HepG2 (cell line): ENCODE data around the gene ADRM1. TPM values are rescaled to one million over a fixed set of nuclear protein-coding genes. Genes with fewer than 3 reads are reported as not detected.

Experiments
- FOXA1 ChIP-seq, 2 experiments: fragments of 450-650 bp in 1 of 2; sonication (generic) in 1 of 2; formaldehyde crosslinking in 1 of 2; IDR thresholded peaks; 2 replicates each; pipeline versions ENCODE4 v1.4.0 to v1.6.1; 2016 to 2020; ENCODE audit warnings: missing genetic modification reagents in 1 of 2
- HCFC1 ChIP-seq: fragments of 150-350 bp; IDR thresholded peaks from 2 replicates; pipeline ENCODE4 v1.6.1; 2014; ENCODE audit warnings: low read depth, low read length
- HIVEP1 ChIP-seq: sonication (generic); formaldehyde crosslinking; IDR thresholded peaks from 2 replicates; pipeline ENCODE4 v1.4.0; 2020; ENCODE audit warnings: mild to moderate bottlenecking, missing genetic modification reagents
- HNF4A ChIP-seq: sonication (generic); formaldehyde crosslinking; IDR thresholded peaks from 2 replicates; pipeline ENCODE4 v1.4.0; 2020; ENCODE audit warnings: missing genetic modification reagents
- JUND ChIP-seq: sonication (generic); formaldehyde crosslinking; IDR thresholded peaks from 2 replicates; pipeline ENCODE4 v1.8.0; 2022; ENCODE audit warnings: mild to moderate bottlenecking, missing genetic modification reagents
- NCOA5 ChIP-seq: sonication (generic); formaldehyde crosslinking; IDR thresholded peaks from 2 replicates; pipeline ENCODE4 v1.4.0; 2020; ENCODE audit warnings: missing genetic modification reagents
- NONO ChIP-seq, 2 experiments: fragments of 450-650 bp in 1 of 2; sonication (generic) in 1 of 2; formaldehyde crosslinking in 1 of 2; IDR thresholded peaks in 1 of 2; conservative IDR thresholded peaks in 1 of 2; 2 replicates each; pipeline versions ENCODE4 v1.6.1 to v1.8.0; 2017 to 2022; ENCODE audit warnings: mild to moderate bottlenecking in 1 of 2, missing genetic modification reagents in 1 of 2, moderate library complexity in 1 of 2
- SKI ChIP-seq: fragments of 450-650 bp; IDR thresholded peaks from one replicate; pipeline ENCODE4 v1.6.1; 2018; ENCODE audit warnings: mild to moderate bottlenecking; ENCODE audit not compliant: partially characterized antibody
- SNAPC2 ChIP-seq: sonication (generic); formaldehyde crosslinking; IDR thresholded peaks from 2 replicates; pipeline ENCODE4 v1.8.1; 2022; ENCODE audit warnings: mild to moderate bottlenecking, missing genetic modification reagents
- TP53 ChIP-seq: sonication (generic); formaldehyde crosslinking; conservative IDR thresholded peaks from 2 replicates; pipeline ENCODE4 v1.4.0; 2020; ENCODE audit warnings: missing genetic modification reagents
- ZBTB34 ChIP-seq: sonication (generic); formaldehyde crosslinking; IDR thresholded peaks from 2 replicates; pipeline ENCODE4 v1.8.0; 2022; ENCODE audit warnings: mild to moderate bottlenecking, missing genetic modification reagents
- ZKSCAN8 ChIP-seq: IDR thresholded peaks from 2 replicates; pipeline ENCODE4 v1.6.1; 2016; ENCODE audit warnings: borderline replicate concordance, missing genetic modification reagents, missing compliant biosample characterization
- ZNF326 ChIP-seq: sonication (generic); formaldehyde crosslinking; IDR thresholded peaks from 2 replicates; pipeline ENCODE4 v1.4.0; 2020; ENCODE audit warnings: missing genetic modification reagents, borderline replicate concordance
- ZNF335 ChIP-seq: sonication (generic); formaldehyde crosslinking; IDR thresholded peaks from 2 replicates; pipeline ENCODE4 v1.4.0; 2020; ENCODE audit warnings: missing genetic modification reagents
- ZNF549 ChIP-seq: sonication (generic); formaldehyde crosslinking; IDR thresholded peaks from 2 replicates; pipeline ENCODE4 v1.5.0; 2020; ENCODE audit warnings: missing genetic modification reagents
- ZXDC ChIP-seq: sonication (generic); formaldehyde crosslinking; IDR thresholded peaks from 2 replicates; pipeline ENCODE4 v1.5.0; 2020; ENCODE audit warnings: mild to moderate bottlenecking, missing genetic modification reagents
- polyA plus RNA-seq, 8 experiments: library from polyadenylated mRNA; depleted of rRNA in 3 of 8; stranded (reverse) in 7 of 8; unstranded in 1 of 8; fragments of >200 nt; fragmentation: Illumina TruSeq in 4 of 8; extraction: Trizol in 4 of 8; gene quantifications; 2 replicates each; pipeline versions ENCODE4 v1.2.1 to v1.2.3, GENCODE V29; 2011 to 2016; ENCODE audit warnings: low read depth in 4 of 8, missing spikeins in 1 of 8, mixed read lengths in 1 of 8; ENCODE audit not compliant: insufficient read depth in 1 of 8
- total RNA-seq, 5 experiments: library from RNA; depleted of rRNA; stranded (reverse); fragments of >200 nt; fragmentation: Illumina TruSeq; extraction: Trizol; gene quantifications; 2 replicates each; pipeline ENCODE4 v1.2.3, GENCODE V29; 2016; ENCODE audit warnings: low read depth in 1 of 5
- TF ChIP-seq, protein P1 (sequence below): sonication (generic); formaldehyde crosslinking; IDR thresholded peaks from 2 replicates; pipeline ENCODE4 v1.5.1; 2020; ENCODE audit warnings: mild to moderate bottlenecking, missing genetic modification reagents, moderate library complexity
- TF ChIP-seq, protein P2 (sequence below): sonication (generic); formaldehyde crosslinking; IDR thresholded peaks from 2 replicates; pipeline ENCODE4 v1.4.0; 2020; ENCODE audit warnings: missing genetic modification reagents
- TF ChIP-seq, protein P3 (sequence below): sonication (generic); formaldehyde crosslinking; IDR thresholded peaks from 2 replicates; pipeline ENCODE4 v1.5.0; 2020; ENCODE audit warnings: missing genetic modification reagents, mild to moderate bottlenecking, borderline replicate concordance

Gene ADRM1
- total and polyA plus RNA-seq, 2 of the 13 experiments (the other 11 are each of a cell fraction or from before 2014, with no cell fraction given), result 92.9 to 154 TPM

DNA sequence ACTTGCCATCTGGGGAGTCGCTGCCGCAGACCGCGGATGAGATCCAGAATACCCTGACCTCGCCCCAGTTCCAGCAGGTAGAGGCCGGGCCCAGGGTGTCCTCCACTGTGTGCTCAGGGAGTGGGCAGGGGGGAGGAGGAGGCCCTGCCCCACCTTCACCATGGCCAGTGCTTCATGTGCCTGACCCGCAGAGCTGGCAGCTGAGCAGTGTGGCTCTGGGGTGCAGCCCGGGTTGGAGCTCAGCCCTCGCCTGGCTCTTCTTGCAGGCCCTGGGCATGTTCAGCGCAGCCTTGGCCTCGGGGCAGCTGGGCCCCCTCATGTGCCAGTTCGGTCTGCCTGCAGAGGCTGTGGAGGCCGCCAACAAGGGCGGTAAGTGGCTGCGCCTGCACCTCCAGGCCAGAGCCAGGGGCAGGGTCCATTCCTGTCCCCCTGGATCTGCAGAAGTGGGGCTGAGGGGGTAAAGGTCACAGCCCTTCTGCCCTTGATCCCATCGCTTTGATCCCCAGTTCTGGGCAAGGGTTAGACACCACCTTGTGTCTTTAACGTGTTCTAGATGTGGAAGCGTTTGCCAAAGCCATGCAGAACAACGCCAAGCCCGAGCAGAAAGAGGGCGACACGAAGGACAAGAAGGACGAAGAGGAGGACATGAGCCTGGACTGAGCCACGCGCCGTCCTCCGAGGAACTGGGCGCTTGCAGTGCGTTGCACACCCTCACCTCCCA, 5.5 kb downstream of the ADRM1 start (continued):
- TF ChIP-seq HIVEP1 (no peak), ZXDC (CRISPR knock-in tag) (no peak), SNAPC2 (0 out of 2 replicates have a peak, but pooled peaks have one; percentile 27), ZNF335 (CRISPR knock-in tag) (no peak), NONO (IDR thresholded peaks at IDR 0.05) (no peak), NONO (CRISPR knock-in tag; conservative IDR thresholded peaks at IDR 0.05) (0 out of 2 replicates have a peak, but pooled peaks have one; percentile 31), ZNF549 (CRISPR knock-in tag) (no peak), ZKSCAN8 (CRISPR knock-in tag) (no peak), NCOA5 (CRISPR knock-in tag) (no peak), TP53 (no peak), ZBTB34 (CRISPR knock-in tag) (0 out of 2 replicates have a peak, but pooled peaks have one; percentile 44), HCFC1 (no peak), SKI (no peak), FOXA1 (IDR thresholded peaks at IDR 0.05) (no peak), FOXA1 (CRISPR knock-in tag; IDR thresholded peaks at IDR 0.05) (no peak), JUND (CRISPR knock-in tag) (no peak), ZNF326 (no peak), HNF4A (CRISPR knock-in tag) (peak; percentile 41; the same call in 1 of the 2 replicates)
- TF ChIP-seq, protein P1, sequence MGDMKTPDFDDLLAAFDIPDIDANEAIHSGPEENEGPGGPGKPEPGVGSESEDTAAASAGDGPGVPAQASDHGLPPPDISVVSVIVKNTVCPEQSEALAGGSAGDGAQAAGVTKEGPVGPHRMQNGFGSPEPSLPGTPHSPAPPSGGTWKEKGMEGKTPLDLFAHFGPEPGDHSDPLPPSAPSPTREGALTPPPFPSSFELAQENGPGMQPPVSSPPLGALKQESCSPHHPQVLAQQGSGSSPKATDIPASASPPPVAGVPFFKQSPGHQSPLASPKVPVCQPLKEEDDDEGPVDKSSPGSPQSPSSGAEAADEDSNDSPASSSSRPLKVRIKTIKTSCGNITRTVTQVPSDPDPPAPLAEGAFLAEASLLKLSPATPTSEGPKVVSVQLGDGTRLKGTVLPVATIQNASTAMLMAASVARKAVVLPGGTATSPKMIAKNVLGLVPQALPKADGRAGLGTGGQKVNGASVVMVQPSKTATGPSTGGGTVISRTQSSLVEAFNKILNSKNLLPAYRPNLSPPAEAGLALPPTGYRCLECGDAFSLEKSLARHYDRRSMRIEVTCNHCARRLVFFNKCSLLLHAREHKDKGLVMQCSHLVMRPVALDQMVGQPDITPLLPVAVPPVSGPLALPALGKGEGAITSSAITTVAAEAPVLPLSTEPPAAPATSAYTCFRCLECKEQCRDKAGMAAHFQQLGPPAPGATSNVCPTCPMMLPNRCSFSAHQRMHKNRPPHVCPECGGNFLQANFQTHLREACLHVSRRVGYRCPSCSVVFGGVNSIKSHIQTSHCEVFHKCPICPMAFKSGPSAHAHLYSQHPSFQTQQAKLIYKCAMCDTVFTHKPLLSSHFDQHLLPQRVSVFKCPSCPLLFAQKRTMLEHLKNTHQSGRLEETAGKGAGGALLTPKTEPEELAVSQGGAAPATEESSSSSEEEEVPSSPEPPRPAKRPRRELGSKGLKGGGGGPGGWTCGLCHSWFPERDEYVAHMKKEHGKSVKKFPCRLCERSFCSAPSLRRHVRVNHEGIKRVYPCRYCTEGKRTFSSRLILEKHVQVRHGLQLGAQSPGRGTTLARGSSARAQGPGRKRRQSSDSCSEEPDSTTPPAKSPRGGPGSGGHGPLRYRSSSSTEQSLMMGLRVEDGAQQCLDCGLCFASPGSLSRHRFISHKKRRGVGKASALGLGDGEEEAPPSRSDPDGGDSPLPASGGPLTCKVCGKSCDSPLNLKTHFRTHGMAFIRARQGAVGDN (CRISPR knock-in tag), result peak; percentile 33; the same call in 1 of the 2 replicates
- TF ChIP-seq, protein P2, sequence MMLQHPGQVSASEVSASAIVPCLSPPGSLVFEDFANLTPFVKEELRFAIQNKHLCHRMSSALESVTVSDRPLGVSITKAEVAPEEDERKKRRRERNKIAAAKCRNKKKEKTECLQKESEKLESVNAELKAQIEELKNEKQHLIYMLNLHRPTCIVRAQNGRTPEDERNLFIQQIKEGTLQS (CRISPR knock-in tag), result no peak
- TF ChIP-seq, protein P3, sequence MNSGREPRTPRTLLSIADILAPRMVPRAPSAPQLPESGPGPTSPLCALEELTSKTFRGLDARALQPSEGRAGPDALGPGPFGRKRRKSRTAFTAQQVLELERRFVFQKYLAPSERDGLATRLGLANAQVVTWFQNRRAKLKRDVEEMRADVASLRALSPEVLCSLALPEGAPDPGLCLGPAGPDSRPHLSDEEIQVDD (CRISPR knock-in tag), result no peak
